HL-60 (cell line): ENCODE data around the gene SNX9.
"Not testable (repeated sequence)": the region's sequence is repeated elsewhere in the genome, so short reads cannot be mapped to it uniquely, and the experiment has no call there.

Experiments
- TF ChIP-seq, protein P1 (sequence below): IDR thresholded peaks from one replicate; pipeline ENCODE4 v1.5.1; 2011; ENCODE audit warnings: low read length, control low read depth, inconsistent platforms; ENCODE audit not compliant: insufficient read depth
- TF ChIP-seq, protein P2 (sequence below): IDR thresholded peaks from 2 replicates; pipeline ENCODE4 v1.6.1; 2012; ENCODE audit warnings: low read depth; ENCODE audit not compliant: insufficient replicate concordance

DNA sequence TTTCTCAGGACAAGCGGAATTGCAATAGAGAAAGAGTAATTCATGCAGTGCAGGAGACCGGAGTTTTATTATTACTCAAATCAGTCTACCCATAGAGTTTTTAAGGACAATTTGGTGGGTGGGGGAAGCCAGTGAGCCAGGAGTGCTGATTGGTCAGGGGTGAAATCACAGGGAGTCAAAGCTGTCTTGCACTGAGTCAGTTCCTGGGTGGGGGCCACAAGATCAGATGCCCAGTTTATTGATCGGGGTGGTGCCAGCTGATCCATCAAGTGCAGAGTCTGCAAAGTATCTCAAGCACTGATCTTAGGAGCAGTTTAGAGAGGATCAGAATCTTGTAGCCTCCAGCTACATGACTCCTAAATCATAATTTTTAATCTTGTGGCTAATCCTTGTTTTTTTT is 21.1 kb downstream of the SNX9 start:
- TF ChIP-seq, protein P1, sequence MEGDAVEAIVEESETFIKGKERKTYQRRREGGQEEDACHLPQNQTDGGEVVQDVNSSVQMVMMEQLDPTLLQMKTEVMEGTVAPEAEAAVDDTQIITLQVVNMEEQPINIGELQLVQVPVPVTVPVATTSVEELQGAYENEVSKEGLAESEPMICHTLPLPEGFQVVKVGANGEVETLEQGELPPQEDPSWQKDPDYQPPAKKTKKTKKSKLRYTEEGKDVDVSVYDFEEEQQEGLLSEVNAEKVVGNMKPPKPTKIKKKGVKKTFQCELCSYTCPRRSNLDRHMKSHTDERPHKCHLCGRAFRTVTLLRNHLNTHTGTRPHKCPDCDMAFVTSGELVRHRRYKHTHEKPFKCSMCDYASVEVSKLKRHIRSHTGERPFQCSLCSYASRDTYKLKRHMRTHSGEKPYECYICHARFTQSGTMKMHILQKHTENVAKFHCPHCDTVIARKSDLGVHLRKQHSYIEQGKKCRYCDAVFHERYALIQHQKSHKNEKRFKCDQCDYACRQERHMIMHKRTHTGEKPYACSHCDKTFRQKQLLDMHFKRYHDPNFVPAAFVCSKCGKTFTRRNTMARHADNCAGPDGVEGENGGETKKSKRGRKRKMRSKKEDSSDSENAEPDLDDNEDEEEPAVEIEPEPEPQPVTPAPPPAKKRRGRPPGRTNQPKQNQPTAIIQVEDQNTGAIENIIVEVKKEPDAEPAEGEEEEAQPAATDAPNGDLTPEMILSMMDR, result not testable (repeated sequence)
- TF ChIP-seq, protein P2, sequence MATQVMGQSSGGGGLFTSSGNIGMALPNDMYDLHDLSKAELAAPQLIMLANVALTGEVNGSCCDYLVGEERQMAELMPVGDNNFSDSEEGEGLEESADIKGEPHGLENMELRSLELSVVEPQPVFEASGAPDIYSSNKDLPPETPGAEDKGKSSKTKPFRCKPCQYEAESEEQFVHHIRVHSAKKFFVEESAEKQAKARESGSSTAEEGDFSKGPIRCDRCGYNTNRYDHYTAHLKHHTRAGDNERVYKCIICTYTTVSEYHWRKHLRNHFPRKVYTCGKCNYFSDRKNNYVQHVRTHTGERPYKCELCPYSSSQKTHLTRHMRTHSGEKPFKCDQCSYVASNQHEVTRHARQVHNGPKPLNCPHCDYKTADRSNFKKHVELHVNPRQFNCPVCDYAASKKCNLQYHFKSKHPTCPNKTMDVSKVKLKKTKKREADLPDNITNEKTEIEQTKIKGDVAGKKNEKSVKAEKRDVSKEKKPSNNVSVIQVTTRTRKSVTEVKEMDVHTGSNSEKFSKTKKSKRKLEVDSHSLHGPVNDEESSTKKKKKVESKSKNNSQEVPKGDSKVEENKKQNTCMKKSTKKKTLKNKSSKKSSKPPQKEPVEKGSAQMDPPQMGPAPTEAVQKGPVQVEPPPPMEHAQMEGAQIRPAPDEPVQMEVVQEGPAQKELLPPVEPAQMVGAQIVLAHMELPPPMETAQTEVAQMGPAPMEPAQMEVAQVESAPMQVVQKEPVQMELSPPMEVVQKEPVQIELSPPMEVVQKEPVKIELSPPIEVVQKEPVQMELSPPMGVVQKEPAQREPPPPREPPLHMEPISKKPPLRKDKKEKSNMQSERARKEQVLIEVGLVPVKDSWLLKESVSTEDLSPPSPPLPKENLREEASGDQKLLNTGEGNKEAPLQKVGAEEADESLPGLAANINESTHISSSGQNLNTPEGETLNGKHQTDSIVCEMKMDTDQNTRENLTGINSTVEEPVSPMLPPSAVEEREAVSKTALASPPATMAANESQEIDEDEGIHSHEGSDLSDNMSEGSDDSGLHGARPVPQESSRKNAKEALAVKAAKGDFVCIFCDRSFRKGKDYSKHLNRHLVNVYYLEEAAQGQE, result not testable (repeated sequence)
